Astrocyte (in vitro differentiated cells and primary cell): ENCODE measurements around the gene TRIM41. TPM values are rescaled to one million over a fixed set of nuclear protein-coding genes. Genes with fewer than 3 reads are reported as not detected.

Source experiments
- DNase-seq: peaks from one replicate; pipeline ENCODE4 v3.0.0-alpha.2; 2010; ENCODE audit warnings: low read depth
- FAIRE-seq: peaks from 2 replicates; lab custom pipeline; 2011; peaks lifted over from hg19 to GRCh38; lab: Jason Lieb, UNC
- H2AFZ ChIP-seq: 2 replicates; pipeline ENCODE4 v1.6.0; 2012; ENCODE audit warnings: low read depth, low read length, inconsistent platforms
- H3K27ac ChIP-seq: 2 replicates; pipeline ENCODE4 v1.5.1; 2011; ENCODE audit warnings: low read depth, low read length, inconsistent platforms
- H3K27me3 ChIP-seq: 2 replicates; pipeline ENCODE4 v1.6.0; 2011; ENCODE audit warnings: low read length, inconsistent platforms; ENCODE audit not compliant: insufficient read depth
- H3K36me3 ChIP-seq: 2 replicates; pipeline ENCODE4 v1.5.1; 2011; ENCODE audit warnings: low read length, inconsistent platforms; ENCODE audit not compliant: insufficient read depth
- H3K4me1 ChIP-seq: 2 replicates; pipeline ENCODE4 v1.5.1; 2011; ENCODE audit warnings: low read length, inconsistent platforms; ENCODE audit not compliant: insufficient read depth
- H3K4me2 ChIP-seq: 2 replicates; pipeline ENCODE4 v1.6.0; 2012; ENCODE audit warnings: low read length, inconsistent platforms
- H3K4me3 ChIP-seq: 2 replicates; pipeline ENCODE4 v1.5.1; 2011; ENCODE audit warnings: low read depth, mild to moderate bottlenecking, low read length, inconsistent platforms; ENCODE audit not compliant: insufficient read depth
- H3K79me2 ChIP-seq: 2 replicates; pipeline ENCODE4 v1.6.0; 2012; ENCODE audit warnings: mild to moderate bottlenecking, low read length, inconsistent platforms; ENCODE audit not compliant: insufficient read depth
- H3K9ac ChIP-seq: 2 replicates; pipeline ENCODE4 v1.6.0; 2012; ENCODE audit warnings: mild to moderate bottlenecking, low read length, inconsistent platforms
- H3K9me3 ChIP-seq: 2 replicates; pipeline ENCODE4 v1.5.1; 2012; ENCODE audit warnings: low read depth, mild to moderate bottlenecking, low read length, inconsistent platforms; ENCODE audit not compliant: insufficient read depth
- H4K20me1 ChIP-seq: 2 replicates; pipeline ENCODE4 v1.6.0; 2012; ENCODE audit warnings: low read length, inconsistent platforms; ENCODE audit not compliant: insufficient read depth
- H3K27ac Mint-ChIP-seq: one replicate; pipeline ENCODE4 v1.8.0; 2021; ENCODE audit warnings: mild to moderate bottlenecking, mixed read lengths; ENCODE audit not compliant: unreplicated experiment
- H3K27me3 Mint-ChIP-seq: one replicate; pipeline ENCODE4 v1.8.0; 2021; ENCODE audit warnings: low read depth, mixed read lengths; ENCODE audit not compliant: unreplicated experiment
- H3K36me3 Mint-ChIP-seq: one replicate; pipeline ENCODE4 v1.8.0; 2021; ENCODE audit warnings: low read depth, mixed read lengths; ENCODE audit not compliant: unreplicated experiment
- H3K4me1 Mint-ChIP-seq: one replicate; pipeline ENCODE4 v1.8.0; 2021; ENCODE audit warnings: low read depth, mixed read lengths; ENCODE audit not compliant: unreplicated experiment
- H3K4me3 Mint-ChIP-seq: one replicate; pipeline ENCODE4 v1.8.0; 2021; ENCODE audit warnings: mild to moderate bottlenecking, moderate library complexity, mixed read lengths; ENCODE audit not compliant: unreplicated experiment
- H3K9me3 Mint-ChIP-seq: one replicate; pipeline ENCODE4 v1.8.0; 2021; ENCODE audit warnings: mild to moderate bottlenecking, mixed read lengths; ENCODE audit not compliant: unreplicated experiment
- CTCF ChIP-seq: IDR thresholded peaks from 2 replicates; pipeline ENCODE4 v1.5.1; 2011; ENCODE audit warnings: low read depth, mild to moderate bottlenecking, inconsistent platforms, low read length, moderate library complexity; ENCODE audit not compliant: insufficient read depth
- EZH2 ChIP-seq: IDR thresholded peaks from 2 replicates; pipeline ENCODE4 v1.6.1; 2012; ENCODE audit warnings: mild to moderate bottlenecking, low read length, inconsistent platforms; ENCODE audit not compliant: insufficient read depth
- total RNA-seq: library from RNA; stranded (reverse); gene quantifications from 2 replicates; pipeline ENCODE4 v1.2.1, GENCODE V29; 2021

The TRIM41 gene
- total RNA-seq, 1 donor from 2014 or later = 20.9 TPM

GRCh38 chr5:181198106-181198685, 24.9 kb upstream of the TRIM41 start:
- no peak overlapping the region for H3K4me2 ChIP-seq
- Mint-ChIP-seq H3K27ac (no peak overlapping the region), H3K4me1 (peaks cover 8% of the 10 kb centered on the region), H3K4me3 (peak overlapping the region; percentile 45), H3K27me3 (peaks cover 42% of the 10 kb centered on the region), H3K9me3 (no peaks in the 10 kb centered on the region), H3K36me3 (no peaks in the 10 kb centered on the region)
- no peaks in the 10 kb centered on the region for H3K36me3 ChIP-seq
- no peaks in the 10 kb centered on the region for H3K79me2 ChIP-seq
- H2AFZ ChIP-seq = no peak overlapping the region
- DNase-seq (no peak), FAIRE-seq (no peak)
- no peak overlapping the region for H3K27ac ChIP-seq
- H3K9ac ChIP-seq = no peak overlapping the region
- no peaks in the 10 kb centered on the region for H3K9me3 ChIP-seq
- no peaks in the 10 kb centered on the region for H3K4me1 ChIP-seq
- H3K4me3 ChIP-seq = no peak overlapping the region
- H3K27me3 ChIP-seq = peaks cover 14% of the 10 kb centered on the region
- no peak for TF ChIP-seq EZH2
- TF ChIP-seq CTCF = no peak
- H4K20me1 ChIP-seq = no peaks in the 10 kb centered on the region

- no peaks in the 10 kb centered on the region for H3K4me1 ChIP-seq
- Mint-ChIP-seq H3K9me3 (no peaks in the 10 kb centered on the region), H3K27ac (peak overlapping the region; percentile 14), H3K36me3 (no peaks in the 10 kb centered on the region), H3K27me3 (peaks cover 48% of the 10 kb centered on the region), H3K4me3 (no peak overlapping the region), H3K4me1 (peaks cover 8% of the 10 kb centered on the region)
- no peak overlapping the region for H3K27ac ChIP-seq
- H3K36me3 ChIP-seq = no peaks in the 10 kb centered on the region
- DNase-seq (no peak), FAIRE-seq (no peak)
- H3K9ac ChIP-seq = no peak overlapping the region
- H3K9me3 ChIP-seq = no peaks in the 10 kb centered on the region
- H3K4me2 ChIP-seq = no peak overlapping the region
- no peaks in the 10 kb centered on the region for H3K79me2 ChIP-seq
- no peak for TF ChIP-seq CTCF
- TF ChIP-seq EZH2 = no peak
- no peak overlapping the region for H3K4me3 ChIP-seq
- H4K20me1 ChIP-seq = no peaks in the 10 kb centered on the region
- H3K27me3 ChIP-seq = peaks cover 21% of the 10 kb centered on the region
- H2AFZ ChIP-seq = no peak overlapping the region
These were observed 24.1 kb upstream of the TRIM41 start for GRCh38 chr5:181198905-181199519.
